Prostate gland (tissue), 2 donors: ENCODE results near the gene ADGRB3.

ENCODE experiments used
- CTCF ChIP-seq, 4 experiments: fragments of 200-600 bp in 2 of 4; fragments of 450-650 bp in 2 of 4; sonication (generic) in 2 of 4; IDR thresholded peaks; 1 replicate in 3 of 4; 2 replicates in 1 of 4; pipeline ENCODE4 v1.5.1; 2016 to 2019; ENCODE audit warnings: antibody characterized with exemption in 4 of 4, mild to moderate bottlenecking in 2 of 4, moderate library complexity in 2 of 4
- POLR2A ChIP-seq: fragments of 450-650 bp; IDR thresholded peaks from one replicate; pipeline ENCODE4 v1.6.1; 2016; ENCODE audit warnings: antibody characterized with exemption, mild to moderate bottlenecking

- TF ChIP-seq CTCF (IDR thresholded peaks at IDR 0.05) (no peak), POLR2A (no peak)
These were observed 316.2 kb downstream of the ADGRB3 start for GRCh38 chr6:68951270-68951669.
